ENCODE measurements around the gene NPAS3.

DNA sequence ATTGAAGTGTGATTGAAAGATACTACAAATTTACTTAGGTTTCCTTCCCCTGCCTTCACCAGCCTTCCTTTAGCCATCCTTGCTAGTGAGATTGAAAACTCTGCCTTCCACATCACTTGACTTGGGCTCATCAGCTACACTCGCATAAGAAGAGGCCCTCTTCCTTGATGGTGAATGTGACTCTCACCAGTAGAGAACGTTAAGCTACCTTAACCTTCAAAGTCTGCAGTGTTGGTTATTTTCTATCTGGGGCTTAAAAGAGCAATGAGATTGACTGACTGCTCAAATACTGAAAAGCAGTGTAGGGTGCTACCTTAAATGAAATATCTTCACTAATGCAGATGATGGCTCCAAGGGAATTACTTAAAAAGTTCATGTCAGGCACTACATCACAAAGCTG, 740.3 kb downstream of the NPAS3 start:
- no peak for TF ChIP-seq ZBTB7A (CRISPR knock-in tag; IDR thresholded peaks at IDR 0.05)
- TF ChIP-seq, protein P1, sequence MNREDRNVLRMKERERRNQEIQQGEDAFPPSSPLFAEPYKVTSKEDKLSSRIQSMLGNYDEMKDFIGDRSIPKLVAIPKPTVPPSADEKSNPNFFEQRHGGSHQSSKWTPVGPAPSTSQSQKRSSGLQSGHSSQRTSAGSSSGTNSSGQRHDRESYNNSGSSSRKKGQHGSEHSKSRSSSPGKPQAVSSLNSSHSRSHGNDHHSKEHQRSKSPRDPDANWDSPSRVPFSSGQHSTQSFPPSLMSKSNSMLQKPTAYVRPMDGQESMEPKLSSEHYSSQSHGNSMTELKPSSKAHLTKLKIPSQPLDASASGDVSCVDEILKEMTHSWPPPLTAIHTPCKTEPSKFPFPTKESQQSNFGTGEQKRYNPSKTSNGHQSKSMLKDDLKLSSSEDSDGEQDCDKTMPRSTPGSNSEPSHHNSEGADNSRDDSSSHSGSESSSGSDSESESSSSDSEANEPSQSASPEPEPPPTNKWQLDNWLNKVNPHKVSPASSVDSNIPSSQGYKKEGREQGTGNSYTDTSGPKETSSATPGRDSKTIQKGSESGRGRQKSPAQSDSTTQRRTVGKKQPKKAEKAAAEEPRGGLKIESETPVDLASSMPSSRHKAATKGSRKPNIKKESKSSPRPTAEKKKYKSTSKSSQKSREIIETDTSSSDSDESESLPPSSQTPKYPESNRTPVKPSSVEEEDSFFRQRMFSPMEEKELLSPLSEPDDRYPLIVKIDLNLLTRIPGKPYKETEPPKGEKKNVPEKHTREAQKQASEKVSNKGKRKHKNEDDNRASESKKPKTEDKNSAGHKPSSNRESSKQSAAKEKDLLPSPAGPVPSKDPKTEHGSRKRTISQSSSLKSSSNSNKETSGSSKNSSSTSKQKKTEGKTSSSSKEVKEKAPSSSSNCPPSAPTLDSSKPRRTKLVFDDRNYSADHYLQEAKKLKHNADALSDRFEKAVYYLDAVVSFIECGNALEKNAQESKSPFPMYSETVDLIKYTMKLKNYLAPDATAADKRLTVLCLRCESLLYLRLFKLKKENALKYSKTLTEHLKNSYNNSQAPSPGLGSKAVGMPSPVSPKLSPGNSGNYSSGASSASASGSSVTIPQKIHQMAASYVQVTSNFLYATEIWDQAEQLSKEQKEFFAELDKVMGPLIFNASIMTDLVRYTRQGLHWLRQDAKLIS (CRISPR knock-in tag; IDR thresholded peaks at IDR 0.05) = no peak
- TF ChIP-seq XRCC5 (optimal IDR thresholded peaks at IDR 0.05; ENCODE audit: low read length) = no peak
- no peak for TF ChIP-seq MAFF (IDR thresholded peaks at IDR 0.05; ENCODE audit: low read depth, low read length)

All from HepG2 (cell line).